B cell (primary cell): ENCODE results near the gene ENO1. TPM values are rescaled to one million over a fixed set of nuclear protein-coding genes. Genes with fewer than 3 reads are reported as not detected.
"Not testable (repeated sequence)": the region's sequence is repeated elsewhere in the genome, so short reads cannot be mapped to it uniquely, and the experiment has no call there.

Experiments
- ATAC-seq: fragments of 200-7000 bp; cut with Tn5 transposase; one replicate; pipeline ENCODE4 v1.10.0; 2021; ENCODE audit warnings: low read depth, mild to moderate bottlenecking, moderate number of reproducible peaks, moderate library complexity
- CTCF ChIA-PET: fragments of 350-600 bp; sonication (Branson Sonifier 250); formaldehyde crosslinking; loops from one replicate; lab custom pipeline; 2021; ENCODE audit warnings: antibody characterized with exemption, inconsistent platforms; lab: Charles Lee
- POLR2A ChIA-PET: fragments of 350-600 bp; sonication (Branson Sonifier 250); formaldehyde crosslinking; loops from one replicate; lab custom pipeline; 2021; ENCODE audit warnings: antibody characterized with exemption; lab: Charles Lee
- DNase-seq: peaks from one replicate; pipeline ENCODE4 v3.0.0; 2013
- H2AFZ ChIP-seq: 2 replicates; pipeline ENCODE4 v1.6.1; 2012; ENCODE audit warnings: mild to moderate bottlenecking, low read depth, low read length; ENCODE audit not compliant: insufficient read depth, poor library complexity, severe bottlenecking
- H3K27ac ChIP-seq, 2 donors: 1 replicate in 1 of 2; 2 replicates in 1 of 2; pipeline ENCODE4 v1.5.1; 2012 to 2013; ENCODE audit warnings: low read length in 2 of 2, mild to moderate bottlenecking in 2 of 2, moderate library complexity in 1 of 2
- H3K27me3 ChIP-seq, 4 experiments: fragments of 200-600 bp in 1 of 4; sonication (generic) in 1 of 4; replicated peaks in 1 of 4; 1 replicate in 2 of 4; 2 replicates in 2 of 4; pipeline versions ENCODE4 v1.6.1 to v1.7.0; 2013 to 2016; ENCODE audit warnings: low read length in 3 of 4, mild to moderate bottlenecking in 2 of 4, mixed read lengths in 1 of 4, moderate library complexity in 1 of 4; ENCODE audit not compliant: insufficient read depth in 4 of 4, control insufficient read depth in 3 of 4; ENCODE audit errors: control extremely low read depth in 1 of 4
- H3K36me3 ChIP-seq, 2 experiments: replicated peaks in 1 of 2; 1 replicate in 1 of 2; 2 replicates in 1 of 2; pipeline versions ENCODE4 v1.6.1 to v1.7.1; 2013; ENCODE audit warnings: low read length in 1 of 2; ENCODE audit not compliant: insufficient read depth in 2 of 2, control insufficient read depth in 1 of 2; ENCODE audit errors: control extremely low read depth in 1 of 2, extremely low read depth in 1 of 2
- H3K4me1 ChIP-seq, 2 donors: fragments of 200-600 bp in 1 of 2; sonication (generic) in 1 of 2; 1 replicate in 1 of 2; 2 replicates in 1 of 2; pipeline versions ENCODE4 v1.5.1 to v1.6.1; 2013 to 2017; ENCODE audit warnings: low read length in 2 of 2; ENCODE audit not compliant: control insufficient read depth in 2 of 2, insufficient read depth in 2 of 2
- H3K4me2 ChIP-seq: replicated peaks from 2 replicates; pipeline ENCODE3; 2012; ENCODE audit warnings: mild to moderate bottlenecking, low read depth, low read length; ENCODE audit not compliant: poor library complexity, severe bottlenecking
- H3K4me3 ChIP-seq, 5 experiments: fragments of 200-600 bp in 1 of 5; sonication (generic) in 1 of 5; 1 replicate in 3 of 5; 2 replicates in 2 of 5; pipeline versions ENCODE4 v1.5.1 to v1.7.0; 2011 to 2016; ENCODE audit warnings: low read length in 4 of 5, mild to moderate bottlenecking in 4 of 5, low read depth in 2 of 5, control low read depth in 1 of 5, moderate library complexity in 1 of 5; ENCODE audit not compliant: insufficient read depth in 1 of 5; ENCODE audit errors: control extremely low read depth in 1 of 5, extremely low read depth in 1 of 5
- H3K79me2 ChIP-seq: fragments of 200-600 bp; sonication (generic); one replicate; pipeline ENCODE4 v1.6.0; 2016; ENCODE audit warnings: low read length; ENCODE audit not compliant: control insufficient read depth, insufficient read depth
- H3K9ac ChIP-seq: fragments of 200-600 bp; sonication (generic); 2 replicates; pipeline ENCODE4 v1.6.1; 2017; ENCODE audit warnings: mild to moderate bottlenecking, low read length, moderate library complexity
- H3K9me3 ChIP-seq, 3 donors: one replicate each; pipeline versions ENCODE4 v1.6.1 to v1.7.1; 2013; ENCODE audit warnings: low read length in 2 of 3; ENCODE audit not compliant: control insufficient read depth in 2 of 3, insufficient read depth in 1 of 3; ENCODE audit errors: control extremely low read depth in 1 of 3
- H4K20me1 ChIP-seq: 2 replicates; pipeline ENCODE4 v1.6.0; 2012; ENCODE audit warnings: mild to moderate bottlenecking, low read length; ENCODE audit not compliant: insufficient read depth, control insufficient read depth, poor library complexity, severe bottlenecking
- H3K27ac Mint-ChIP-seq: one replicate; pipeline ENCODE4 v1.8.0; 2021; ENCODE audit warnings: mixed read lengths
- H3K27me3 Mint-ChIP-seq: one replicate; pipeline ENCODE4 v1.8.0; 2021; ENCODE audit warnings: mixed read lengths
- H3K4me1 Mint-ChIP-seq: one replicate; pipeline ENCODE4 v1.8.0; 2021; ENCODE audit warnings: mixed read lengths
- H3K4me3 Mint-ChIP-seq: one replicate; pipeline ENCODE4 v1.8.0; 2021; ENCODE audit warnings: mixed read lengths
- H3K9me3 Mint-ChIP-seq: one replicate; pipeline ENCODE4 v1.8.0; 2022; ENCODE audit warnings: mixed read lengths; ENCODE audit not compliant: insufficient read depth
- CTCF ChIP-seq: fragments of 200-600 bp; IDR thresholded peaks from one replicate; pipeline ENCODE4 v1.8.0; 2022; ENCODE audit warnings: antibody characterized with exemption, mild to moderate bottlenecking
- EZH2 ChIP-seq: IDR thresholded peaks from 2 replicates; pipeline ENCODE4 v1.6.1; 2012; ENCODE audit warnings: borderline replicate concordance, low read depth, mild to moderate bottlenecking, moderate library complexity, low read length; ENCODE audit not compliant: insufficient read depth, poor library complexity, severe bottlenecking
- WGBS: methylation state at CpG from one replicate; pipeline ENCODE4 v1.1.5; 2013; ENCODE audit warnings: missing lambda C conversion rate; ENCODE audit not compliant: insufficient coverage; 5-methylcytosine and 5-hydroxymethylcytosine counted together
- intact Hi-C: fragments of 100-400 bp; cut with micrococcal nuclease; formaldehyde crosslinking; loops from one replicate; pipeline ENCODE4 v1.10.0; 2022
- polyA plus RNA-seq: library from polyadenylated mRNA; depleted of rRNA; stranded (reverse); fragments of >200 nt; gene quantifications from 2 replicates; pipeline ENCODE4 v1.2.3, GENCODE V29; 2012
- total RNA-seq, 2 donors: library from RNA; stranded (reverse); fragments of 120-200 nt in 1 of 2; gene quantifications; 1 replicate in 1 of 2; 2 replicates in 1 of 2; pipeline versions ENCODE4 v1.2.3 to v1.2.4, GENCODE V29; 2013 to 2022

The ENO1 gene
- total and polyA plus RNA-seq, 2 donors (not counting 1 experiment from before 2014, with no cell fraction given): 193 to 237 TPM

GRCh38 chr1:8896775-8897174 lies 18.3 kb upstream of the ENO1 start:
- H3K79me2 ChIP-seq, H3K9me3 ChIP-seq, H3K9me3 Mint-ChIP-seq, CTCF ChIA-PET, H3K27me3 Mint-ChIP-seq, H3K4me1 ChIP-seq, H3K4me2 ChIP-seq, H4K20me1 ChIP-seq, H3K4me3 ChIP-seq, H3K36me3 ChIP-seq, ATAC-seq, intact Hi-C loops, DNase-seq, H3K9ac ChIP-seq, POLR2A ChIA-PET, H3K27ac Mint-ChIP-seq, H2AFZ ChIP-seq, H3K4me3 Mint-ChIP-seq, H3K4me1 Mint-ChIP-seq, H3K27ac ChIP-seq, H3K27me3 ChIP-seq: not testable (repeated sequence)
- WGBS: 87% methylated on average over 2 of the region's 3 CpGs

- intact Hi-C loops: no loop called here
- Histone ChIP-seq H4K20me1 (no peaks in the 10 kb centered on the region), H3K27ac (no peak overlapping the region), H3K79me2 (no peaks in the 10 kb centered on the region), H3K27me3 (peaks cover 0 to 3% (median 0%) of the 10 kb centered on the region in 4 experiments), H2AFZ (no peak overlapping the region), H3K9me3 (no peaks in the 10 kb centered on the region), H3K9ac (no peak overlapping the region), H3K4me1 (no peaks in the 10 kb centered on the region), H3K4me2 (no peak overlapping the region), H3K4me3 (no peak overlapping the region), H3K36me3 (no peaks in the 10 kb centered on the region)
- no peaks in the 10 kb centered on the region for H3K27me3 Mint-ChIP-seq
- CTCF ChIA-PET: interaction anchor here (1.0 kb wide), 1 partner anchor 30 kb away, joined by 3 read pairs; no protein-coding TSS in a partner anchor
- DNase-seq (no peak), ATAC-seq (no peak)
- H3K9me3 Mint-ChIP-seq: no peaks in the 10 kb centered on the region
- H3K4me1 Mint-ChIP-seq: no peaks in the 10 kb centered on the region
- TF ChIP-seq EZH2 (no peak), CTCF (no peak)
- 96% methylated on average over 3 of the region's 6 CpGs for WGBS
- H3K27ac Mint-ChIP-seq: no peak overlapping the region
- no peak overlapping the region for H3K4me3 Mint-ChIP-seq
- POLR2A ChIA-PET: no interaction called here
These were observed 13.5 kb upstream of the ENO1 start for GRCh38 chr1:8892026-8892425.
